GM10266 (cell line): ENCODE results near the gene MAGEL2.

ENCODE experiments used
- DNase-seq: peaks from one replicate; pipeline ENCODE4 v3.0.0; 2012; ENCODE audit errors: extremely low spot score
- TF ChIP-seq, protein P1 (sequence below): IDR thresholded peaks from 2 replicates; pipeline ENCODE4 v1.5.1; 2012; ENCODE audit warnings: mild to moderate bottlenecking, low read depth; ENCODE audit not compliant: control insufficient read depth, insufficient read depth; ENCODE audit errors: missing control alignments

MAGEL2 gene

DNA sequence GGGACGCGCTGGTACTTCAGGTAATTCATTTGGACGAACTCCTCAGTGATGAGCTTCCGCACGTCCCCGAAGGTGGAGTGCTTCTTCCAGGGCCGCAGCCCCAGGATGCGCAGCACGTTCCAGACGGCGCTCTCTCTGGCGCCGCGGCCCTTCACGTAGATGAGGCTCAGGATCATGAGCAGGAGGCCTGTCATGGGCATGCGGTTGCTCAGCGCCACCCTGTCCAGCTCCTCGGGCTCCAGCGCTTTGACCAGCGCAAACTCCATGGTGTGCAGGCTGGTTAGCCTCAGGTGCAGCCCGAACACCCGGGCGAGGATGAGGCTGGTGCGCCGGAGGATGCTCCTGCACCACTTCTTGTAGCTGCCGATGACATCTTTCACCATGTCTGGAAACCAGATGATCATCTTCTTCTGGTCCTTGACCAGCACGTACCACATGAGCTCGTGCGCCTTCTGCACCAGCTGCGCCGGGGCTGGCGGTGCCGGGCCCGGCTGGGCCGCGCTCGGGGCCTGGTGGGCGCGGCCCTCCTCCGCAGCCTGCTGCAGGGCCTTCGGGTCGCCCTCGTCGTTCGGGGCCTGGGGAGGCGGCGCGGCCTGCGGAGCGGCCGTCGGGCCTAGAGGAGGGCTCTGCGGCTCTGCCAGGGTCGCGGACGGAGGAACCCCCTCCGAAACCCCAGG, 38.9 kb upstream of the MAGEL2 start:
- TF ChIP-seq, protein P1, sequence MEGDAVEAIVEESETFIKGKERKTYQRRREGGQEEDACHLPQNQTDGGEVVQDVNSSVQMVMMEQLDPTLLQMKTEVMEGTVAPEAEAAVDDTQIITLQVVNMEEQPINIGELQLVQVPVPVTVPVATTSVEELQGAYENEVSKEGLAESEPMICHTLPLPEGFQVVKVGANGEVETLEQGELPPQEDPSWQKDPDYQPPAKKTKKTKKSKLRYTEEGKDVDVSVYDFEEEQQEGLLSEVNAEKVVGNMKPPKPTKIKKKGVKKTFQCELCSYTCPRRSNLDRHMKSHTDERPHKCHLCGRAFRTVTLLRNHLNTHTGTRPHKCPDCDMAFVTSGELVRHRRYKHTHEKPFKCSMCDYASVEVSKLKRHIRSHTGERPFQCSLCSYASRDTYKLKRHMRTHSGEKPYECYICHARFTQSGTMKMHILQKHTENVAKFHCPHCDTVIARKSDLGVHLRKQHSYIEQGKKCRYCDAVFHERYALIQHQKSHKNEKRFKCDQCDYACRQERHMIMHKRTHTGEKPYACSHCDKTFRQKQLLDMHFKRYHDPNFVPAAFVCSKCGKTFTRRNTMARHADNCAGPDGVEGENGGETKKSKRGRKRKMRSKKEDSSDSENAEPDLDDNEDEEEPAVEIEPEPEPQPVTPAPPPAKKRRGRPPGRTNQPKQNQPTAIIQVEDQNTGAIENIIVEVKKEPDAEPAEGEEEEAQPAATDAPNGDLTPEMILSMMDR, result no peak
- DNase-seq, result no peak

DNA sequence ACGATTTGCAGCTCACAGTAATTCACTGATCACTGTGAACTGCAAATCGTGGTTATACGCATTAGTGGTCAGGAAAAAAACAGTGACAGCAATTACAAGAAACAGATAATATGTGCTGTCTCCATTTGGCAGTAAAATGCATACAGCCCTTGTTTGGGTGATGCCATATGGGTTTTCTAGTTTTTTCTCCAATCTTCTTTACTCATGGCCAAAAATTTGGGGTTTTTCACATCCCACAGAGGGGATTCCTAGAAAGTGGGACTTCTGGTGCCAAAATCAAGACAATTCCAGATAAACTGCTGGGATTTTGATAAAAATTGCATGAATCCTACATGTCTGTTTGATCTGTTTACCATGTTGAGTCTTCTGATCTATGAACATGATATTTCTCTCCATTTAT, 23.8 kb upstream of the MAGEL2 start:
- TF ChIP-seq, protein P1, result no peak
- DNase-seq, result no peak

DNA sequence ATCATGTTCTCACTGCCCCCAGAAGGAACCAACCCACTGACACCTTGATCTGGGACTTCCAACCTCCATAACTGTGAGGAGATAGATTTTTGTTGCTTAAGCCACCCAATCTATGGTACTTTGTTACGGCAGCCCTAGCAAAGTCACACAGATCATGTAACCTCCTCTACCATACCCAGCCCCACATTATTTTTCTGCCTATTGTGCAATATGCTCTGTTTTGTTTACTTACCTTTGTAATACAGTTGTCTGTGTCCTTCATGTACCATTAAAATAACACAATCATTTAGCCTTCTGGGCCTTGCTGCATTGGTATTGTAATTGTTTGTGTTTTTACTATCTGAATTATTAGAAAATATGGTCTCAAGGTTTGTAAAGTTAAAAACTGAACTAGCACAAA, 23.3 kb upstream of the MAGEL2 start:
- TF ChIP-seq, protein P1, result no peak
- no peak for DNase-seq

DNA sequence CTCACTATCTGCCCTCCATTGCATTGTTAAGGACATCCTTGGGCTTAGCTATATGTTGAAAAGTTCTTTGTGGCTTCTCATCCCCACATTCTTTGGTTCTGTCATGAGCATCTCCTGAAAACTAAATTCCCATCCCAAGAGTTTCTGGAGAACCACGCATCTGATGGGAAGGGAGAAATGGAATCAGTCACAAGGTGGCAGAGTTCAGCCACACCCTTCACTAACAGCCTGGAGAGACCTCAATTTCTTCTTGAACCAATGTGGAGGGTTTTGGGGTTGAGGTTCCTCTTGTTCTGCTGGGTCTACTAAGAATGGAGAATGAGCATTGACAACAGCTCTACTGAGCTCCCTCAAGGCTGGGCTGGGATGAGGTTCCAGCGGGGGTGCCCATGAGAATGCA, 15.6 kb upstream of the MAGEL2 start:
- TF ChIP-seq, protein P1, result no peak
- no peak for DNase-seq

DNA sequence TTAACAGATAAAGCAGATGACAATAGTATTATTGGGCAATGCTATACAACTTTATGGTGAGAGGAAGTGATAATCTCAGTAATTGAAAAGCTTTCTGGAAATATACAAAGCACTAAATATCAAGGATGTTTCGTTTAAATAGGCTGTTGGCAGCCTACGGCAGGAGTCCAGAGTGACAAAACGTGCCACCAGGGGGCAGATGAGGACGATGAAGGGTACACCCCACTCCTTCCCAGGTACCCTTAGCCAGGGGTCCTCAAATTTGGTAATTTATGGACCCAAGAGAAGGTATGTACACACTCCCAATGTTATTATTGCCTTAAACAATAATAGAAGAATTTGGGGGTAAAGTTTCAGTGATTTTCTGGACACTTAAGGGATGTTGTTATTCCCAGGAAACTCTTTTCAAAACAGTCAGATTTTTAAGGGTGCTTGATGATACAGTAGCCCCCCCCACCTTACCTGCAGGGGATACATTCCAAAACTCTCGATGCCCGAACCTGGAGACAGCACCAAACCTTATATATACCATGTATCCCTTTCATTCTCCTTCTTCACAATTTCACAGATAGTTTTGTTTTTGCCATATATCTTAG, 1.4 kb upstream of the MAGEL2 start:
- no peak for DNase-seq
- TF ChIP-seq, protein P1, result peak; percentile 32

DNA sequence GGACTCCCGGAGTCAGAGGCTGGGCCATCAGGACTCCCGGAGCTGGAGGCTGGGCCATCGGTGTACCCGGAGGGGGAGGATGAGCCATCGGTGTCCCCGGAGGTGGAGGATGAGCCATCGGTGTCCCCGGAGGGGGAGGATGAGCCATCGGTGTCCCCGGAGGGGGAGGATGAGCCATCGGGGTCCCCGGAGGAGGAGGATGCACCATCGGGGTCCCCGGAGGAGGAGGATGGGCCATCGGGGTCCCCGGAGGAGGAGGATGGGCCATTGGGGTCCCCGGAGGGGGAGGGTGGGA, 719 bp downstream of the MAGEL2 start:
- TF ChIP-seq, protein P1, result no peak
- DNase-seq, result no peak

DNA sequence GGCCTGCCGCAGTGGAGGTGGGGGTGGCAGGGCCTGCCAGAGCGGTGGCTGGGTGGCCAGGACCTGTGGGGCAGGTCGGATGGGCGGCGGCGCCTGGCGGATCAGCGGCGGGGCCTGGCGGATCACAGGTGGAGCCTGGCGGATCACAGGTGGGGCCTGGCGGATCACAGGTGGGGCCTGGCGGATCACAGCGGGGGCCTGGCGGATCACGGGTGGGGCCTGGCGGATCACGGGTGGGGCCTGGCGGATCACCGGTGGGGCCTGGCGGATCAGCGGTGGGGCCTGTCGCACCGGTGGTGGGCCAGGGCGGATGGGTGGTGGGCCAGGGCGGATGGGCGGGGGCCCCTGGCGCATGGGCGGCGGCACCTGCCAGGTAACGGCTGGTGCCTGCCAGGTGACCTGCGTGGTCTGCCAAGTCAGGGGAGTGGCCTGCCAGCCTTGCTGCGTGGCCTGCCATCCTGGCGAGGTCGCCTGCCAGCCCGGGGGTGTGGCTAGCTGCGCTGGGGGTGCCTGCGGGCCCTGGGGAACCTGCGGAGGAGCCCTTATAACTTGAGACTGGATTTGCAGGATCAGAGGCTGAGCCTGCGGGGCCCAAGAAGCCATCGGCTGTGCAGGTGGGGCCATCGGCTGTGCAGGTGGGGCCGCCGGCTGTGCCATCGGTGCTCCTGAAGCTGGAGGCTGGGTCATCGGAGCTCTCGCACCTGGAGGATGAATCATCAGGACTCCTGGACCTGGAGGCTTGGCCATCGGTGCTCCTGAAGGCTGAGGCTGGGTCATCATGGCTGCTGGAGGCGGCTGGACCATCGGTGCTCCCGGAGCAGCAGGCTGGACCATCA, 1.3 kb downstream of the MAGEL2 start:
- no peak for DNase-seq
- TF ChIP-seq, protein P1, result no peak
